GM19468 (cell line): Measurements from ENCODE around the gene SMKR1.
"Not testable (repeated sequence)": the region's sequence is repeated elsewhere in the genome, so short reads cannot be mapped to it uniquely, and the experiment has no call there.

Experiments
- ATAC-seq: cut with Tn5 transposase; IDR thresholded peaks from one replicate; pipeline ENCODE4 v1.9.1; 2021; ENCODE audit warnings: mild to moderate bottlenecking, moderate library complexity, moderate number of reproducible peaks; ENCODE audit not compliant: unreplicated experiment; ENCODE audit errors: extremely low read depth

SMKR1 gene

GRCh38 chr7:129522088-129522970 lies 20.0 kb downstream of the SMKR1 start:
- ATAC-seq: no peak

- ATAC-seq: no peak
Measured at GRCh38 chr7:129522971-129523340, 20.6 kb downstream of the SMKR1 start.

GRCh38 chr7:129523924-129524323 lies 21.6 kb downstream of the SMKR1 start:
- no peak for ATAC-seq

- ATAC-seq: not testable (repeated sequence)
Measured at GRCh38 chr7:129524405-129524804, 22.1 kb downstream of the SMKR1 start.

- no peak for ATAC-seq
Measured at GRCh38 chr7:129525225-129525862, 23.0 kb downstream of the SMKR1 start.

- ATAC-seq: no peak
Measured at GRCh38 chr7:129529643-129530042, 27.3 kb downstream of the SMKR1 start.

GRCh38 chr7:129530795-129531391 lies 28.6 kb downstream of the SMKR1 start:
- no peak for ATAC-seq

GRCh38 chr7:129531721-129532120 lies 29.4 kb downstream of the SMKR1 start:
- ATAC-seq: no peak

- ATAC-seq: no peak
Measured at GRCh38 chr7:129532375-129532774, 30.0 kb downstream of the SMKR1 start.

- not testable (repeated sequence) for ATAC-seq
Measured at GRCh38 chr7:129534558-129535274, 32.4 kb downstream of the SMKR1 start.

- no peak for ATAC-seq
Measured at GRCh38 chr7:129535896-129536295, 33.6 kb downstream of the SMKR1 start.

GRCh38 chr7:129536323-129536722 lies 34.0 kb downstream of the SMKR1 start:
- ATAC-seq: no peak

- no peak for ATAC-seq
Measured at GRCh38 chr7:129538790-129539189, 36.5 kb downstream of the SMKR1 start.

GRCh38 chr7:129540340-129540739 lies 38.0 kb downstream of the SMKR1 start:
- ATAC-seq: no peak

GRCh38 chr7:129544700-129545099 lies 42.4 kb downstream of the SMKR1 start:
- ATAC-seq: no peak

GRCh38 chr7:129550693-129551360 lies 48.5 kb downstream of the SMKR1 start:
- no peak for ATAC-seq

- no peak for ATAC-seq
Measured at GRCh38 chr7:129553899-129554461, 51.6 kb downstream of the SMKR1 start.

GRCh38 chr7:129556607-129557133 lies 54.3 kb downstream of the SMKR1 start:
- no peak for ATAC-seq

- ATAC-seq: no peak
Measured at GRCh38 chr7:129557686-129558481, 55.6 kb downstream of the SMKR1 start.
